Measurements from ENCODE around the gene GPR108. TPM values are rescaled to one million over a fixed set of nuclear protein-coding genes. Genes with fewer than 3 reads are reported as not detected.

Gene GPR108
- total RNA-seq, 1 donor from 2014 or later, result 41.6 TPM

- H3K36me3 ChIP-seq (ENCODE audit: insufficient read depth, low read length), result no peaks in the 10 kb centered on the region
- Mint-ChIP-seq H3K4me1 (ENCODE audit: low read depth, unreplicated experiment) (no peaks in the 10 kb centered on the region), H3K27ac (ENCODE audit: unreplicated experiment) (no peak overlapping the region), H3K9me3 (ENCODE audit: unreplicated experiment) (peaks cover 18% of the 10 kb centered on the region), H3K36me3 (ENCODE audit: low read depth, unreplicated experiment) (peaks cover 2% of the 10 kb centered on the region), H3K4me3 (ENCODE audit: unreplicated experiment) (no peak overlapping the region), H3K27me3 (ENCODE audit: low read depth, unreplicated experiment) (peaks cover 22% of the 10 kb centered on the region)
- no peak overlapping the region for H3K27ac ChIP-seq (ENCODE audit: low read depth, low read length)
- H4K20me1 ChIP-seq (ENCODE audit: insufficient read depth, low read length), result no peaks in the 10 kb centered on the region
- no peak overlapping the region for H3K4me3 ChIP-seq (ENCODE audit: insufficient read depth, low read depth, low read length)
- no peaks in the 10 kb centered on the region for H3K79me2 ChIP-seq (ENCODE audit: insufficient read depth, low read length)
- H3K4me1 ChIP-seq (ENCODE audit: insufficient read depth, low read length), result no peaks in the 10 kb centered on the region
- H2AFZ ChIP-seq (ENCODE audit: low read depth, low read length), result no peak overlapping the region
- H3K4me2 ChIP-seq (ENCODE audit: low read length), result no peak overlapping the region
- peaks cover 4% of the 10 kb centered on the region for H3K9me3 ChIP-seq (ENCODE audit: insufficient read depth, low read depth, low read length)
- no peak for FAIRE-seq
- DNase-seq (ENCODE audit: low read depth), result no peak
- TF ChIP-seq EZH2 (IDR thresholded peaks at IDR 0.05; ENCODE audit: insufficient read depth, low read length), result no peak
- no peak for TF ChIP-seq CTCF (IDR thresholded peaks at IDR 0.05; ENCODE audit: insufficient read depth, low read depth, low read length)
- peaks cover 4% of the 10 kb centered on the region for H3K27me3 ChIP-seq (ENCODE audit: insufficient read depth, low read length)
- H3K9ac ChIP-seq (ENCODE audit: low read length), result no peak overlapping the region
Measured at GRCh38 chr19:6714749-6715555, 22.4 kb downstream of the GPR108 start.

GRCh38 chr19:6713773-6714692 lies 23.3 kb downstream of the GPR108 start:
- Mint-ChIP-seq H3K4me3 (ENCODE audit: unreplicated experiment) (no peak overlapping the region), H3K27me3 (ENCODE audit: low read depth, unreplicated experiment) (peaks cover 19% of the 10 kb centered on the region), H3K4me1 (ENCODE audit: low read depth, unreplicated experiment) (no peaks in the 10 kb centered on the region), H3K27ac (ENCODE audit: unreplicated experiment) (no peak overlapping the region), H3K36me3 (ENCODE audit: low read depth, unreplicated experiment) (peaks cover 2% of the 10 kb centered on the region), H3K9me3 (ENCODE audit: unreplicated experiment) (peaks cover 17% of the 10 kb centered on the region)
- Histone ChIP-seq H2AFZ (ENCODE audit: low read depth, low read length) (no peak overlapping the region), H3K36me3 (ENCODE audit: insufficient read depth, low read length) (no peaks in the 10 kb centered on the region), H3K9me3 (ENCODE audit: insufficient read depth, low read depth, low read length) (peaks cover 4% of the 10 kb centered on the region), H3K4me2 (ENCODE audit: low read length) (no peak overlapping the region), H3K79me2 (ENCODE audit: insufficient read depth, low read length) (no peaks in the 10 kb centered on the region), H3K27me3 (ENCODE audit: insufficient read depth, low read length) (peaks cover 6% of the 10 kb centered on the region), H3K27ac (ENCODE audit: low read depth, low read length) (no peak overlapping the region), H3K4me1 (ENCODE audit: insufficient read depth, low read length) (no peaks in the 10 kb centered on the region), H3K4me3 (ENCODE audit: insufficient read depth, low read depth, low read length) (no peak overlapping the region), H4K20me1 (ENCODE audit: insufficient read depth, low read length) (no peaks in the 10 kb centered on the region), H3K9ac (ENCODE audit: low read length) (no peak overlapping the region)
- no peak for DNase-seq (ENCODE audit: low read depth)
- FAIRE-seq, result no peak
- no peak for TF ChIP-seq EZH2 (IDR thresholded peaks at IDR 0.05; ENCODE audit: insufficient read depth, low read length)
- no peak for TF ChIP-seq CTCF (IDR thresholded peaks at IDR 0.05; ENCODE audit: insufficient read depth, low read depth, low read length)

Data from astrocyte (in vitro differentiated cells and primary cell).